GM12878 (cell line): ENCODE data around the gene FDPS. TPM values are rescaled to one million over a fixed set of nuclear protein-coding genes. Genes with fewer than 3 reads are reported as not detected.

Source experiments
- ATAC-seq: fragments of 200-7000 bp; cut with Tn5 transposase; 3 replicates; pipeline ENCODE4 v1.9.1; 2020; ENCODE audit warnings: mild to moderate bottlenecking, moderate library complexity
- BruUV-seq: library from RNA; stranded (reverse); fragments of 400-500 nt; replicated peaks from 2 replicates; lab custom pipeline; 2021; lab: Mats Ljungman, UMichigan
- CTCF ChIA-PET: fragments of 300-600 bp; sonication (Branson Sonifier 250); formaldehyde crosslinking; extraction: SDS; loops from one replicate; lab custom pipeline; 2021; ENCODE audit warnings: inconsistent platforms; lab: Yijun Ruan, JAX
- POLR2A ChIA-PET: fragments of 350-600 bp; formaldehyde crosslinking; extraction: SDS; loops from one replicate; lab custom pipeline; 2021; ENCODE audit warnings: inconsistent platforms; lab: Charles Lee
- RAD21 ChIA-PET: fragments of 300-600 bp; sonication (Branson Sonifier 250); formaldehyde crosslinking; loops from one replicate; lab custom pipeline; 2023; ENCODE audit warnings: antibody characterized with exemption; ENCODE audit not compliant: unreplicated experiment; lab: Charles Lee
- SMC1A ChIA-PET: fragments of 300-600 bp; sonication (Branson Sonifier 250); formaldehyde crosslinking; loops from one replicate; lab custom pipeline; 2023; ENCODE audit not compliant: unreplicated experiment, uncharacterized antibody; lab: Charles Lee
- DNase-seq: peaks from one replicate; pipeline ENCODE4 v3.0.0-alpha.2; 2011; ENCODE audit warnings: low read depth, low spot score
- FAIRE-seq: peaks from 3 replicates; lab custom pipeline; 2011; peaks lifted over from hg19 to GRCh38; lab: Jason Lieb, UNC
- H2AFZ ChIP-seq: 2 replicates; pipeline ENCODE4 v1.6.0; 2011; ENCODE audit warnings: low read depth, low read length, control low read depth; ENCODE audit not compliant: control insufficient read depth
- H3K27ac ChIP-seq: 2 replicates; pipeline ENCODE4 v1.5.1; 2011; ENCODE audit warnings: control low read depth; ENCODE audit not compliant: control insufficient read depth, insufficient read depth
- H3K27me3 ChIP-seq, 2 experiments: replicated peaks in 1 of 2; 2 replicates each; pipeline versions ENCODE4 v1.6.0 to v1.6.1; 2011; ENCODE audit warnings: low read length in 1 of 2; ENCODE audit not compliant: control insufficient read depth in 2 of 2, insufficient read depth in 2 of 2
- H3K36me3 ChIP-seq, 2 experiments: 2 replicates each; pipeline ENCODE4 v1.5.1; 2011; ENCODE audit warnings: low read length in 1 of 2; ENCODE audit not compliant: control insufficient read depth in 2 of 2, insufficient read depth in 2 of 2
- H3K4me1 ChIP-seq: 2 replicates; pipeline ENCODE4 v1.6.1; 2011; ENCODE audit warnings: mild to moderate bottlenecking, low read length, moderate library complexity, mixed read lengths; ENCODE audit not compliant: control insufficient read depth, insufficient read depth
- H3K4me2 ChIP-seq: 2 replicates; pipeline ENCODE4 v1.6.0; 2011; ENCODE audit warnings: control low read depth; ENCODE audit not compliant: control insufficient read depth, insufficient read depth
- H3K4me3 ChIP-seq: fragments of 200-600 bp; sonication (generic); 2 replicates; pipeline ENCODE4 v1.5.1; 2016
- H3K79me2 ChIP-seq: 2 replicates; pipeline ENCODE4 v1.6.0; 2011; ENCODE audit warnings: low read length; ENCODE audit not compliant: control insufficient read depth, insufficient read depth
- H3K9ac ChIP-seq: 2 replicates; pipeline ENCODE4 v1.8.0; 2011; ENCODE audit warnings: low read length, control low read depth, mixed read lengths; ENCODE audit not compliant: control insufficient read depth, insufficient read depth
- H3K9me3 ChIP-seq: replicated peaks from 3 replicates; pipeline ENCODE4 v1.5.1; 2011; ENCODE audit warnings: mild to moderate bottlenecking, low read length; ENCODE audit not compliant: control insufficient read depth, insufficient read depth
- H4K20me1 ChIP-seq: 2 replicates; pipeline ENCODE4 v1.6.0; 2011; ENCODE audit not compliant: control insufficient read depth, insufficient read depth
- ATF7 ChIP-seq: fragments of 450-650 bp; IDR thresholded peaks from 2 replicates; pipeline ENCODE4 v1.6.1; 2016; ENCODE audit warnings: low read depth, mild to moderate bottlenecking
- BACH1 ChIP-seq: fragments of 450-650 bp; IDR thresholded peaks from 2 replicates; pipeline ENCODE4 v1.6.1; 2017; ENCODE audit warnings: mild to moderate bottlenecking, borderline replicate concordance
- BCL11A ChIP-seq: IDR thresholded peaks from 2 replicates; pipeline ENCODE4 v1.6.1; 2011; ENCODE audit warnings: low read depth, low read length
- CBX3 ChIP-seq: fragments of 200-600 bp; sonication (generic); IDR thresholded peaks from 2 replicates; pipeline ENCODE4 v1.6.1; 2016; ENCODE audit warnings: low read depth, borderline replicate concordance
- ETV6 ChIP-seq, 2 experiments: fragments of 450-650 bp in 1 of 2; IDR thresholded peaks in 1 of 2; conservative IDR thresholded peaks in 1 of 2; 2 replicates each; pipeline ENCODE4 v1.6.1; 2014; ENCODE audit warnings: antibody characterized with exemption in 1 of 2, borderline replicate concordance in 1 of 2, low read depth in 1 of 2, mild to moderate bottlenecking in 1 of 2, moderate library complexity in 1 of 2
- HCFC1 ChIP-seq: fragments of 150-350 bp; IDR thresholded peaks from 2 replicates; pipeline ENCODE4 v1.6.1; 2014; ENCODE audit warnings: low read length
- KDM1A ChIP-seq: fragments of 200-600 bp; sonication (generic); IDR thresholded peaks from 2 replicates; pipeline ENCODE4 v1.6.1; 2016; ENCODE audit warnings: borderline replicate concordance
- MYC ChIP-seq: IDR thresholded peaks from 2 replicates; pipeline ENCODE4 v1.6.1; 2011; ENCODE audit warnings: mild to moderate bottlenecking, low read length, moderate library complexity, inconsistent platforms; ENCODE audit not compliant: insufficient read depth, insufficient replicate concordance, insufficient read length, severe bottlenecking
- PAX5 ChIP-seq: IDR thresholded peaks from 2 replicates; pipeline ENCODE4 v1.6.1; 2011; ENCODE audit warnings: low read depth, low read length, borderline replicate concordance
- RELA ChIP-seq: fragments of 450-650 bp; IDR thresholded peaks from 2 replicates; pipeline ENCODE4 v1.8.0; 2014; ENCODE audit warnings: borderline replicate concordance; ENCODE audit not compliant: partially characterized antibody
- RUNX3 ChIP-seq: IDR thresholded peaks from 2 replicates; pipeline ENCODE4 v1.6.1; 2012; ENCODE audit warnings: low read length, inconsistent platforms
- SREBF2 ChIP-seq: IDR thresholded peaks from 2 replicates; pipeline ENCODE4 v1.6.1; 2012; ENCODE audit warnings: mild to moderate bottlenecking, low read length
- SUZ12 ChIP-seq: fragments of 200-600 bp; sonication (generic); IDR thresholded peaks from one replicate; pipeline ENCODE4 v1.6.1; 2018; ENCODE audit warnings: antibody characterized with exemption, mild to moderate bottlenecking; ENCODE audit not compliant: unreplicated experiment
- TCF12 ChIP-seq: IDR thresholded peaks from 2 replicates; pipeline ENCODE4 v1.6.1; 2011; ENCODE audit warnings: low read depth, mild to moderate bottlenecking, low read length
- YY1 ChIP-seq: IDR thresholded peaks from 2 replicates; pipeline ENCODE4 v1.6.1; 2011; ENCODE audit warnings: low read depth, mild to moderate bottlenecking, low read length
- ZNF217 ChIP-seq: fragments of 450-650 bp; IDR thresholded peaks from 2 replicates; pipeline ENCODE4 v1.6.1; 2017; ENCODE audit warnings: antibody characterized with exemption, mild to moderate bottlenecking
- ZNF384 ChIP-seq: IDR thresholded peaks from 2 replicates; pipeline ENCODE4 v1.6.1; 2012; ENCODE audit warnings: low read depth, mild to moderate bottlenecking, low read length, improper control_type of control experiment, borderline replicate concordance
- WGBS: methylation state at CpG from one replicate; pipeline ENCODE4 v1.1.6; 2016; ENCODE audit warnings: low lambda C conversion rate; ENCODE audit not compliant: insufficient replicate concordance, insufficient coverage; ENCODE audit errors: missing lambda C conversion rate; 5-methylcytosine and 5-hydroxymethylcytosine counted together
- in situ Hi-C: fragments of 300-500 bp; cut with MboI; formaldehyde crosslinking; loops from 9 replicates; pipeline ENCODE4 v1.14.3; 2018; ENCODE audit warnings: mixed read lengths
- intact Hi-C: fragments of 100-400 bp; cut with micrococcal nuclease; formaldehyde crosslinking; loops from one replicate; pipeline ENCODE4 v1.14.2; 2022; ENCODE audit not compliant: unreplicated experiment
- polyA plus RNA-seq, 11 experiments: library from polyadenylated mRNA; depleted of rRNA in 4 of 11; unstranded in 6 of 11; stranded (reverse) in 5 of 11; fragments of >200 nt; fragmentation: Nextera tagmentation in 4 of 11; fragmentation: Illumina TruSeq in 1 of 11; extraction: Ambion mirVana in 4 of 11; extraction: Trizol in 1 of 11; gene quantifications; 1 replicate in 1 of 11; 2 replicates in 10 of 11; pipeline versions ENCODE4 v1.2.1 to v1.2.3, GENCODE V29; 2011 to 2016; ENCODE audit warnings: inconsistent platforms in 2 of 11, missing spikeins in 2 of 11, low read depth in 1 of 11
- total RNA-seq, 4 experiments: library from RNA; depleted of rRNA in 3 of 4; stranded (reverse); fragments of >200 nt in 3 of 4; fragmentation: Illumina TruSeq in 1 of 4; extraction: Trizol in 1 of 4; gene quantifications; 2 replicates each; pipeline versions ENCODE4 v1.2.1 to v1.2.3, GENCODE V29; 2013 to 2021

The FDPS gene
- total and polyA plus RNA-seq, 10 of the 15 experiments (the other 5 are each of a cell fraction or from before 2014, with no cell fraction given): 405 to 1,156 (median 487) TPM

GRCh38 chr1:155286544-155286943 lies 22.1 kb upstream of the FDPS start:
- no peak for DNase-seq
- TF ChIP-seq RUNX3 (no peak), BACH1 (no peak), RELA (no peak), SUZ12 (no peak), ZNF217 (no peak), KDM1A (no peak), CBX3 (no peak), SREBF2 (no peak), TCF12 (no peak), ETV6 (conservative IDR thresholded peaks at IDR 0.05 in 1 of 2, IDR thresholded peaks at IDR 0.05 in 1 of 2; ENCODE audit: borderline replicate concordance in 1 of 2, low read depth in 1 of 2) (no peak), ZNF384 (no peak), HCFC1 (no peak), YY1 (no peak), MYC (no peak), BCL11A (no peak), PAX5 (no peak), ATF7 (no peak)
- intact Hi-C loops: no loop called here
- ATAC-seq: no peak
- ChIA-PET POLR2A (interaction anchor here (0.6 kb wide), 2 partner anchors 15 to 298 kb away, joined by 3 to 4 read pairs; no protein-coding TSS in a partner anchor), SMC1A (no interaction called here), RAD21 (no interaction called here), CTCF (interaction anchor here (1.1 to 1.3 kb wide), 2 partner anchors 26 to 35 kb away, joined by 3 read pairs; no protein-coding TSS in a partner anchor)
- Histone ChIP-seq H3K4me1 (no peaks in the 10 kb centered on the region), H3K79me2 (no peaks in the 10 kb centered on the region), H3K27ac (no peak overlapping the region), H3K9ac (no peak overlapping the region), H4K20me1 (no peaks in the 10 kb centered on the region), H3K4me3 (no peak overlapping the region), H3K27me3 (no peaks in the 10 kb centered on the region), H2AFZ (no peak overlapping the region), H3K9me3 (no peaks in the 10 kb centered on the region), H3K36me3 (no peaks in the 10 kb centered on the region), H3K4me2 (no peak overlapping the region)
- BruUV-seq: no TSS peak
- no peak for FAIRE-seq
- in situ Hi-C loops: no loop called here
- WGBS: 34% methylated on average over 2 of the region's 2 CpGs
